ENCODE data around the gene RASGRP2. TPM values are rescaled to one million over a fixed set of nuclear protein-coding genes. Genes with fewer than 3 reads are reported as not detected.

The RASGRP2 gene
- total and polyA plus RNA-seq, 2 of the 8 experiments (the other 6 are each of a cell fraction or from before 2014, with no cell fraction given): 40.6 to 45.7 TPM

- TF ChIP-seq JUN (IDR thresholded peaks at IDR 0.05; ENCODE audit: low read depth, low read length) (no peak), CTCF (IDR thresholded peaks at IDR 0.05; ENCODE audit: control extremely low read depth in 1 of 3, insufficient read depth in 1 of 3, low read depth in 1 of 3, low read length in 3 of 3) (peak; percentile 87 to 91 (median 90)), HDAC2 (IDR thresholded peaks at IDR 0.05; ENCODE audit: borderline replicate concordance in 1 of 2, low read depth in 2 of 2, low read length in 2 of 2) (no peak), CEBPB (IDR thresholded peaks at IDR 0.05; ENCODE audit: low read depth, low read length) (no peak), SIN3A (conservative IDR thresholded peaks at IDR 0.05 in 1 of 2, IDR thresholded peaks at IDR 0.05 in 1 of 2; ENCODE audit: low read depth in 1 of 2, low read length in 2 of 2) (peak in 1 of 2 experiments; percentile 48; a peak in 1 of 4 replicates), POU5F1 (IDR thresholded peaks at IDR 0.05; ENCODE audit: low read depth, low read length) (no peak), POLR2A (IDR thresholded peaks at IDR 0.05; ENCODE audit: control extremely low read depth in 1 of 2, low read depth in 2 of 2, low read length in 2 of 2) (no peak), JUND (IDR thresholded peaks at IDR 0.05; ENCODE audit: low read length) (no peak), CTBP2 (IDR thresholded peaks at IDR 0.05; ENCODE audit: borderline replicate concordance, insufficient read depth, insufficient read length, low read length) (no peak), CBX8 (IDR thresholded peaks at IDR 0.05; ENCODE audit: borderline replicate concordance, low read depth, low read length) (no peak), CBX5 (IDR thresholded peaks at IDR 0.05; ENCODE audit: low read depth, low read length) (no peak), SP2 (IDR thresholded peaks at IDR 0.05; ENCODE audit: low read length) (no peak), PHF8 (conservative IDR thresholded peaks at IDR 0.05; ENCODE audit: low read depth, low read length) (no peak), RFX5 (IDR thresholded peaks at IDR 0.05; ENCODE audit: borderline replicate concordance, low read depth, low read length) (no peak), SAP30 (IDR thresholded peaks at IDR 0.05; ENCODE audit: insufficient read depth, insufficient replicate concordance, low read length) (no peak), ZNF274 (IDR thresholded peaks at IDR 0.05; ENCODE audit: borderline replicate concordance, extremely low read depth, low read length) (no peak), NANOG (IDR thresholded peaks at IDR 0.05; ENCODE audit: insufficient read depth, low read depth, low read length, poor library complexity, severe bottlenecking) (no peak), TAF1 (IDR thresholded peaks at IDR 0.05; ENCODE audit: low read depth, low read length) (0 out of 2 replicates have a peak, but pooled peaks have one; percentile 30), GTF2F1 (IDR thresholded peaks at IDR 0.05; ENCODE audit: borderline replicate concordance, low read depth, low read length) (no peak), CREB1 (IDR thresholded peaks at IDR 0.05) (no peak)
Measured at GRCh38 chr11:64787526-64788320, 43.8 kb upstream of the RASGRP2 start (continued).
